Astrocyte of the cerebellum (primary cell): ENCODE data around the gene FGF11.

Experiments used
- DNase-seq: peaks from one replicate; pipeline ENCODE4 v3.0.0-alpha.2; 2011; ENCODE audit warnings: low read depth
- H3K4me3 ChIP-seq: 2 replicates; pipeline ENCODE4 v1.5.1; 2011; ENCODE audit warnings: mild to moderate bottlenecking, low read depth, low read length, moderate library complexity
- in situ Hi-C: cut with HindIII; loops from 2 replicates; pipeline ENCODE4 v1.10.0; 2017; ENCODE audit warnings: low sequenced_read_pairs
- TF ChIP-seq, protein P1 (sequence below): IDR thresholded peaks from 2 replicates; pipeline ENCODE4 v1.5.1; 2012; ENCODE audit warnings: low read length, low read depth, moderate library complexity, mild to moderate bottlenecking; ENCODE audit errors: missing control alignments

The FGF11 gene

GRCh38 chr17:7475764-7476422, 36.6 kb downstream of the FGF11 start:
- TF ChIP-seq, protein P1, sequence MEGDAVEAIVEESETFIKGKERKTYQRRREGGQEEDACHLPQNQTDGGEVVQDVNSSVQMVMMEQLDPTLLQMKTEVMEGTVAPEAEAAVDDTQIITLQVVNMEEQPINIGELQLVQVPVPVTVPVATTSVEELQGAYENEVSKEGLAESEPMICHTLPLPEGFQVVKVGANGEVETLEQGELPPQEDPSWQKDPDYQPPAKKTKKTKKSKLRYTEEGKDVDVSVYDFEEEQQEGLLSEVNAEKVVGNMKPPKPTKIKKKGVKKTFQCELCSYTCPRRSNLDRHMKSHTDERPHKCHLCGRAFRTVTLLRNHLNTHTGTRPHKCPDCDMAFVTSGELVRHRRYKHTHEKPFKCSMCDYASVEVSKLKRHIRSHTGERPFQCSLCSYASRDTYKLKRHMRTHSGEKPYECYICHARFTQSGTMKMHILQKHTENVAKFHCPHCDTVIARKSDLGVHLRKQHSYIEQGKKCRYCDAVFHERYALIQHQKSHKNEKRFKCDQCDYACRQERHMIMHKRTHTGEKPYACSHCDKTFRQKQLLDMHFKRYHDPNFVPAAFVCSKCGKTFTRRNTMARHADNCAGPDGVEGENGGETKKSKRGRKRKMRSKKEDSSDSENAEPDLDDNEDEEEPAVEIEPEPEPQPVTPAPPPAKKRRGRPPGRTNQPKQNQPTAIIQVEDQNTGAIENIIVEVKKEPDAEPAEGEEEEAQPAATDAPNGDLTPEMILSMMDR, result no peak
- no peak for DNase-seq
- in situ Hi-C loops, result loop anchor here (5.0 kb wide), 3 partner anchors 44 to 89 kb away; no protein-coding TSS in a partner anchor
- H3K4me3 ChIP-seq, result no peak overlapping the region

- TF ChIP-seq, protein P1, result no peak
- DNase-seq, result peak; percentile 42
- in situ Hi-C loops, result loop anchor here (5.0 kb wide), 3 partner anchors 44 to 89 kb away; no protein-coding TSS in a partner anchor
- no peak overlapping the region for H3K4me3 ChIP-seq
Observed at GRCh38 chr17:7476494-7476893, 37.2 kb downstream of the FGF11 start.

DNA sequence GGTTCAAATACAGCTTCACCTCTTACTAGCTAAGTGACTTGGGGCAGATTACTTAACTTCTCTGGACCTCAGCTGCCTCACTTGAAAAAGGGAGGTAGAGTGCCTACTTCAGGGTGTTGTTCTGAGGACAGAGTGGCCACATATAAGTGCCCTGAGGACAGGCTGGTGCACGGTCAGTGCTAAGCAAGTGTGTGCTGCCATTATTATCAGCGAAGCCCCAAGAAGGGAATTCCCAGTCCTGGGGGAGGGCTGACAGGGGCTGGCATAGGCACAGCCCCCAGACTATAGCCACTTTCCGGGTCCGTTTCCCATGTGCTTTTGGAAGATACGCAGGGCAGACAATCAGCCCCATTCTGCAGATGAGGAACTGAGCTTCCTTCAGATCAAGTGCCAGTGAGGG, 37.6 kb downstream of the FGF11 start:
- no peak overlapping the region for H3K4me3 ChIP-seq
- no peak for DNase-seq
- in situ Hi-C loops, result loop anchor here (5.0 kb wide), 3 partner anchors 45 to 90 kb away; no protein-coding TSS in a partner anchor
- TF ChIP-seq, protein P1, result no peak

GRCh38 chr17:7477392-7478275, 38.3 kb downstream of the FGF11 start:
- DNase-seq, result peak; percentile 46
- TF ChIP-seq, protein P1, result no peak
- H3K4me3 ChIP-seq, result peak overlapping the region; percentile 80
- in situ Hi-C loops, result loop anchor here (5.0 kb wide), 3 partner anchors 45 to 90 kb away; no protein-coding TSS in a partner anchor

GRCh38 chr17:7478276-7479212, 39.2 kb downstream of the FGF11 start:
- in situ Hi-C loops, result loop anchor here (5.0 kb wide), 3 partner anchors 46 to 91 kb away; no protein-coding TSS in a partner anchor
- TF ChIP-seq, protein P1, result no peak
- H3K4me3 ChIP-seq, result peak overlapping the region; percentile 80
- no peak for DNase-seq
